GM12875 (cell line): ENCODE measurements around the gene TMCC3.
A peak's percentile ranks its signal among the peaks of the same experiment; 100 is the strongest.

Source experiments
- H3K4me3 ChIP-seq: one replicate; pipeline ENCODE4 v1.5.1; 2011; ENCODE audit warnings: low read depth, low read length, control low read depth
- TF ChIP-seq, protein P1 (sequence below): IDR thresholded peaks from 2 replicates; pipeline ENCODE4 v1.5.1; 2011; ENCODE audit warnings: low read depth, mild to moderate bottlenecking, control low read depth, inconsistent platforms, low read length, moderate library complexity, borderline replicate concordance; ENCODE audit not compliant: insufficient read depth

Gene TMCC3

DNA sequence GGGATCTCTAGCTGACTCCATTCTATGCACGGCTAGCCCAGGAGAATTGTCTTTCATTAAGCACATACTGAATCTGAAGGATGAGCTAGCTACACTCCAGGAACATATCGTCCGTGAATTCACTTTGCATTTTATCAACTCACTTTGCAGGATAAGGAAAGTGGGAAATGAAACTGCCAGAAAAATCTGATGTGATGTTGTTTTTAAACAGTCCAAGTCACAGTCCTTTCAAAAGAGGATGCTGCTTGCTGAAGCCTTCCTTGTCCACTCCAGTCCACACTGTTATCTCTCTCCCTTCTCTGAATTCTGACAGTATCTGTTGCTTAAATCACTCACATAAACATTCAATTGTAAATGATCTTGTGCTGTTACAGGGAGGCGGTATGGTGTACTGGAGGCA, 12.7 kb upstream of the TMCC3 start:
- H3K4me3 ChIP-seq = no peak overlapping the region
- TF ChIP-seq, protein P1, sequence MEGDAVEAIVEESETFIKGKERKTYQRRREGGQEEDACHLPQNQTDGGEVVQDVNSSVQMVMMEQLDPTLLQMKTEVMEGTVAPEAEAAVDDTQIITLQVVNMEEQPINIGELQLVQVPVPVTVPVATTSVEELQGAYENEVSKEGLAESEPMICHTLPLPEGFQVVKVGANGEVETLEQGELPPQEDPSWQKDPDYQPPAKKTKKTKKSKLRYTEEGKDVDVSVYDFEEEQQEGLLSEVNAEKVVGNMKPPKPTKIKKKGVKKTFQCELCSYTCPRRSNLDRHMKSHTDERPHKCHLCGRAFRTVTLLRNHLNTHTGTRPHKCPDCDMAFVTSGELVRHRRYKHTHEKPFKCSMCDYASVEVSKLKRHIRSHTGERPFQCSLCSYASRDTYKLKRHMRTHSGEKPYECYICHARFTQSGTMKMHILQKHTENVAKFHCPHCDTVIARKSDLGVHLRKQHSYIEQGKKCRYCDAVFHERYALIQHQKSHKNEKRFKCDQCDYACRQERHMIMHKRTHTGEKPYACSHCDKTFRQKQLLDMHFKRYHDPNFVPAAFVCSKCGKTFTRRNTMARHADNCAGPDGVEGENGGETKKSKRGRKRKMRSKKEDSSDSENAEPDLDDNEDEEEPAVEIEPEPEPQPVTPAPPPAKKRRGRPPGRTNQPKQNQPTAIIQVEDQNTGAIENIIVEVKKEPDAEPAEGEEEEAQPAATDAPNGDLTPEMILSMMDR = no peak

DNA sequence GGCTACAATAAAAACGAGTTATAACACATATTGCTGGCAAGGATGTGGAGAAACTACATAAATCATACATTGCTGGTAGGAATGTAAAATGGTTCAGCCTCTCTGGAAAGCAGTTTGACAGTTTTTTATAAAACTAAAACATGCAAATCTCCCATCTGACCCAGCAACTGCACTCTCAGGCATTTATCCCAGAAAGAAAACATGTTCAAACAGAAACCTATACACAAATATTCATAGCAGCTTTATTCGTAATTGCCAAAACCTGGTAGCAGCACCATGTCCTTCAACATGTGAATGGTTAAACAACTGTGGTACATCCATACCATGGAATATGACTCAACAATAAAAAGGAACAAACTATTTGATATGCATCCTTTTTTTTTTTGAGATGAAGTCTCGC, 10.1 kb upstream of the TMCC3 start:
- no peak overlapping the region for H3K4me3 ChIP-seq
- TF ChIP-seq, protein P1 = no peak

DNA sequence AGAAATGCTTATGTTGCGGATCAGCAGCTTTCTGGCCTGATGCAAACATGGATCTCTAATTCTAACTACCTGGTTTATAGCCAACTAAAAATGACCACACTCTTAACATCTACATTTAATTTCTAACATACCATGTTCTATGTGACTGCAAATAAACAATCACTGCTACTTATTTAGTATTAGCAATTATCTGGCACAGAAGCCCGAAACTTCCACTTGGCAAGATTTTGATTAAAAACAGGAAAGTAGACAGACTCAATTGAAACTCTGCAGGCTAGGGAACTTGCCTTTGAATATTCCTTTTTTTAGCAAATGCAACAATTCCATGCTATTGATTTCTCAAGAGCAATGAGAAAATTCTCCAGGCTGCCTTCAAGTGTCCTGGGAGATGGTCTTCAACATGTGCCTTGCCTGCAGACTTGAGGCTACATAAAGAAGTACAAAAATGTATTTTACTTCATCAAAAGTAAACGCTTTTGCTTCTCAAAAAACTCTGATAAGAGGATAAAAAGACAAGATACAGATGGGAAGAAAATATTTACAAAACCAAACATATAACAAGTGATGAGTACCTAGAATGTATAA, 9.1 kb upstream of the TMCC3 start:
- TF ChIP-seq, protein P1 = no peak
- no peak overlapping the region for H3K4me3 ChIP-seq

DNA sequence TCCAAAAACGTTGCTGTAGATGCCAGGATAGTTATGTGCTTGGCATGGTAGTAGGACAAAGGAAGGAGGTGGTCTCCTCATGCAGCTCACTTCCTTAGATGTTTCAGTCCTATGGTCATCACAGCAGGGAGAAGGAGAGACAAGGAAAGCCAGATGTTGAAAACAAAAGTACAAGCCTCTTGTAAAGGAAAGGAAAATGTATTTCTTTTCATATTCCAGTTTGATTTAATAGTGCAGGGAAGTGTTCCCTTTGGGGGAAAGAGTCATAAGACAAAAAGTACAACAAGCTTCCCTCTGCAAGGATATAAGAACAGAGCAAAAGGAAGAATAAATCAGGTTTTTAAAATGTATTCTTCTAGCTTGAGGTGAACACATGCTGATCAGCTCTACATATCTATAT, 8.6 kb upstream of the TMCC3 start:
- TF ChIP-seq, protein P1 = no peak
- H3K4me3 ChIP-seq = no peak overlapping the region

DNA sequence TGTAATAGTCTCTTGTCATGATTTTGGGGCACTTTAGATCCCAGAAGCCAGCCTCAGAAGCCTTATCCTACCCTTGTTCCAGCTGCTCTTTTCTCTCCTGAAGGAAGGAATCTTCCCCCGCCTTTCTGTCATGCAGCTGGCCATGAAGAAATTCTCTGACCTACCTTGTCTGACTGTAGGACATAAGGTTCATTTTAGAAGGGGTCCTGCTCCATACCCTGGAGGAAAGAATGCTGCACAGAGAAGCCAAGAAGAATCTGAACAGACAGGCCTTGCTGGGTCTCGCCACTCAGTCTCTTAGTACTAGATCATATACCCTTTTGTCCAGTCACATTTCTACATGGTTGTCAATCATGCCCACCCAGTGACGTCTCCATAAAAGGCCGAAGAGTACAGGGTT, 6.2 kb upstream of the TMCC3 start:
- TF ChIP-seq, protein P1 = no peak
- H3K4me3 ChIP-seq = no peak overlapping the region

DNA sequence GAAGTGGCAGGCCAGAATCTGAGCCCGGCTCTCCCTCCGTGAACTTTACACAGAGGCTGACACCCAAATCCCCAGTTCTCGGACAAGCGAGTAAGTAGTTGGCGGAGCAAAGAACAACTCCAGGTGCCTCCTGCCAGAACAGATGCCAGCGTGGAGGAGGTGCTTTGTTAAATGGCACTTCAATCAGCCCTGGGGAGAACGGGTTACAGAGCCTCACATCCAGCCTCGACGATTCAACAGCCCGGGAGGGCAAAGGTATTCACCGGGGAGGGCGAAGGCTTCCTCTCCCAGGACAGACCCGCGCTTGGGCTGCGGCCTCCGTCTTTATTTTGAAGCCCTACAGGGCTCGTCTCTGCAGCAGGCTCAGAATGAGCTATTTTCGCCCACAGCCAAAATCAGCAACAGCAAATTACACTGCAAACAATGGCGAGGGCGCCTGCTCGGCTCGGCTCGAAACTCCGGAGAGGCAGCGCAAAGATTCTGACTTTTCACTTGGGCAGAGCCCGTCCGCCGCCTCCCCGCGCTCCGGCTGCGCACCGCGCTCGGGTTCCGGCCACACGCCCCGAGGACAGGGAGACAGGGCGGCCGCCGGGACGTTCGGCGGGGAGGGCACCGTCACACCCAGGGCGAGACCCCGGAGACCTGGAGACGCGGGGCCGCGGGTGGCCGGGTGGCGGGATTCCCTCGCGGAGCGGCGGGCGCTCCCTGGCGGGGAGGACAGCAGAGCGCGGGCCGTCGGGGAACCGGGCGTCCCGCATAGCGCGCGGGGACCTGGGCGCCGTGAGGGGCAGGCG, 811 bp downstream of the TMCC3 start:
- TF ChIP-seq, protein P1 = peak; percentile 40
- H3K4me3 ChIP-seq = peak overlapping the region; percentile 60

DNA sequence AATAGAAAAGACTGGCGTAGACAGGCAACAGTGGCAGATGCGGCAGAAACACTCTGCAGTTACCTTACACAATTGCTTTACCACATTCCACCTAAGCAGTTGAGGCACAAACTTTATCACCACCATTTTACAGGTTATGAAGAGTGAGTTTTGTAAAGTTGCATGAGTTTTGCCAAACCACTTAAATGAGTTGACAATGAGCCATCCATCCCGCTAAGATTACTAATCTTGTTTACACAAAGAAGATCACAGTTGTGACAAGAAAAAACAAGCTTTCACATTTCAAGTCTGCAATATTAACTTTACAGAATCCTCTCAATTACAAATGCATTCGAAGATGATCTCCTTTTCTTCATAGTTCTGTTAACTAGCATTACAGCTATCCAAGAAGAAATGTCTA, 1.8 kb downstream of the TMCC3 start:
- TF ChIP-seq, protein P1 = no peak

More for the DNA sequence above, 1.8 kb downstream of the TMCC3 start:
- H3K4me3 ChIP-seq = no peak overlapping the region
